ENCODE results near the gene ROR2.

The ROR2 gene

DNA sequence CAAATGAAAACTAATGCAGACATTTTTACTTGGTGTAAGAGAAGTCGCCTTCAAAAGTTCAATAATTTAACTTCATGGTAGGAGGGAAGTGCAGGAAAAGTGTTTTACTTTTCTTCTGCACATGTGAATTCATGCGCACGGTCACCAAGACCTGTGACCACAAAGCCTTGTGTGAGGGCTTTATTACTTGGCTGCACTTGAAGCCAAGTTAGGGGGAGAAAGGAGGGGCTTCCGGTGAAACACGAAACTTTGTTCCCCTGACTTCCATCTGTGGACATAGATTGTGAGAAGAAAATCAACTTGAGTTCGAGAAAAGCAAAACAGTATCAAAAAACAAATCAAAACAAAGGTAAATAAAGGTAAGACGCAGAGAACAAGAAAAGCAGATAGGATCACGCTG, 239.9 kb downstream of the ROR2 start:
- DNase-seq, result no peak

GRCh38 chr9:91705386-91705785, 244.6 kb downstream of the ROR2 start:
- no peak for DNase-seq

DNA sequence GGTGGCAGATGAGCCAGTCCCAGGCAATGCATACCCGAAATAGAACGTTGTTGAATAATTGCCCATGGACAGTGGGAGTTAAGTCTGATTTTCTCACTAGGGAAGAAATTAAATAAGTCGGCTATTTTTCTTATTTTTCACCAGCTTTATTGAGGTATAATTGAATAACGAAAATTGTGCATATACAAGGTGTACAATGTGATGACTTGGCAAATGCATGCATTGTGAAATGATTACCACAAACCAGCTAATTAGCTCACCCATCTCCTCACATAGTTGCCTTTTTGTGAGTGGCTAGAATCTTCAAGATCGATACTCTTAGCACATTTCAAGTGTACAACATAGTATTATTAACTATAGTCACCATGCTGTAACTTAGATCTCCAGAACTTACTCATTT, 249.6 kb downstream of the ROR2 start:
- no peak for DNase-seq

- no peak for DNase-seq
These were observed 251.8 kb downstream of the ROR2 start for GRCh38 chr9:91698266-91698665.

- no peak for DNase-seq
These were observed 252.8 kb downstream of the ROR2 start for GRCh38 chr9:91697201-91697600.

- DNase-seq, result no peak
These were observed 255.8 kb downstream of the ROR2 start for GRCh38 chr9:91694081-91694870.

DNA sequence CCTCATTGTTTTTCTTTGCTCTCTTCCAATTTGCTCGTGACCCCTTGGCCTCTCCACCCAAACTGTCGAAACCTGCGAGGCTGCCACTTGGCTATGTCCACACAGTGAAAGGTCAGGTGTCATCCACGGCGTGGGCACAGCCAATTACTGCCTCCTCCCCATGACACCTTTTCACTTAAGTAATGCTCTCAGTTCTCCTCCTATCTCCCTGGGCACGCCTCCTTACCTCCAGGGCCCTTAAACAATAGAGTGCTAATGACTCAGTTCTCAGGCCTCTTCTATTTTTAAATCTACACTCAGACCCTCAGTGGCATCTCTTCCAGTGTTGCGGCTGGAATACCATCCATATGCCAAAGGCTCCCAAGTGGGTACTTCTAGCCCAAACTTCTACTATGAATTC, 256.8 kb downstream of the ROR2 start:
- DNase-seq, result no peak

DNA sequence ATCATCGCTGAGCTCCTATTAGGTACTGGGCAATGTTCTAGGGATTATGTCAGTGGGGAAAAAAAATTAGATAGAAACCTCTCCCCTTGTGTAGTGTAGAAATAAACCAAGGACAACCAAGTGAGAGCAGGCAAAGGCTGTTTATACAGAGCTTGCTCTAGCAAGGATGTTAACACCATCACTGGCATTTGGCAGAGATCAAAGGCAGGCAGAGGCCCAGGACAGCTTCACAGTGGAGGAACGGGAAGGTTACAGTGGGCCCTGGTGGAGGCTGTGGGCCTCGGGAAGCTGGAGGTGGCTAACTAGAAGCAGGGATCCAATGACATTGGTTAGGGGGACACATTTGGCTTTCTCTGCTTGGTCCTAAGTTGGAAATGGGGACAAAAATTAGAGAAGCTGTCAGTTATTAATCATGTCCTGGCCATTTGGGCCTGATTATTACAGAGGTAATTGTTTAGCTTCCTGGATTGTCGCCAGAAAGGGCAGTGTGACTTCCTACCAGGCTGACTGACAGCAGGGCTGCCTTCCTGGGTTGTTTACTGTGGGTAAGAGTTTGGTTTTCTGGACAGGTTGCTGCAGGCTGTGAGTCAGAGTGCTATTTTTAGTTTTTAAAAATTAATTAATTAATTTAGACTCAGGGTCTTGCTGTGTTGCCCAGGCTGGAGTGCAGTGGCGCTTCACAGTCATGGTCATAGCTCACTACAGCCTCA, 259.3 kb downstream of the ROR2 start:
- DNase-seq, result no peak

DNA sequence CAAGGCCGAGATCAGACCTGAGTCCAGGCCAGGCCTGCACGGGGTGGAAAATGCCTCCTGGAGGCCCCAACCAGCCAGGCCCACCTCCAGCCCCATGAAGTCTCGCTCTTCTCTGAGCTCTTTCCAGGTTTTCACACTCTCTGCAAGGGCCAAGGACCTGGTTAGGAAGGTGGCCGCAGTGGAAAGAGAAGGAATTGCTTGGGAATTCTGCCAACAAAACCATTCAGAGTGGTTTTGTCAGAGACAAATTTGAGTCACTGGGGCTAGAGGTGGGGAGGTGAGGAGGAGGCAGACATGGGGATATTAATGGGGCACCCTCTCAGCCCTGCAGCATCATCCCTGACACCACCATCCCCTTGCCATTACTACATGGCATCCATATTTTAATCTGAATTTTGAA, 261.0 kb downstream of the ROR2 start:
- no peak for DNase-seq

DNA sequence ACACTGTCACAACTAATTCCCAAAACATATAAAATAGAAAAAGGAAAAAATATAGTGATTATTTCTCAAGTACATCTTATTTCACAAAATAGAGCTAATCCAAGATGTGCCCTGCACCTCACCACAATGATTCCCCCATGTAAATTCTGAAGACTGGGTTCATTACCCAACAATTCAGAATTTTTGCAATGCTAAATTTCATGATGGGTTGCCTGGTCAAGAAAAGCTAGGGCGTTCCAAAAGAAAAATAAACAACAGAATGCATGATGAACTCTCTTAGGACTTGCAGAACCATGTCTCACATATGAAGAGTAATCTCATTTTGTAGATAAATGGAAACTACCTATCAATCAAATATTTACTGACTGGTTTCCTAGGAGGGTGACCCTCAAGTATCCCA, 266.8 kb downstream of the ROR2 start:
- DNase-seq, result no peak

- DNase-seq, result no peak
These were observed 267.2 kb downstream of the ROR2 start for GRCh38 chr9:91682806-91683205.

- no peak for DNase-seq
These were observed 268.3 kb downstream of the ROR2 start for GRCh38 chr9:91681461-91682305.

DNA sequence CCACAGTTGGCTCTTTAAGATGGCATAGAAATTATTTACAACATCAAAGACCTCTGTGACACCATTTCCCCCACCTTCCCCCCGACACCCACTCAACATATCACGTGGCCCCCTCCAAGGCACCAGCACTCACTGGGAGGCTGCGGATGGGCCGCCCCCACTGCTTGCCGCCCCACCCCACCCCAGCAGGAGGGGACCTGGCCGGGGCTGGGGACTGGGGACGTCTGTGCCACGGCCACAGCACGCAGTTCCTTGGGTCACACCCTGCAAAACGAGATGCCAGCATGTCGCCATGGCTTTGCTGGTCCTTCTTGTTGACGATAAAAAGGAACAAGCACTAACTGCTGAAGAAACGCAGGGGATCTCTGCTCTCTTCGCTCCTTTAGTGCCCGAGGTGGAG, 269.0 kb downstream of the ROR2 start:
- DNase-seq, result no peak

- no peak for DNase-seq
These were observed 269.9 kb downstream of the ROR2 start for GRCh38 chr9:91680106-91680505.

DNA sequence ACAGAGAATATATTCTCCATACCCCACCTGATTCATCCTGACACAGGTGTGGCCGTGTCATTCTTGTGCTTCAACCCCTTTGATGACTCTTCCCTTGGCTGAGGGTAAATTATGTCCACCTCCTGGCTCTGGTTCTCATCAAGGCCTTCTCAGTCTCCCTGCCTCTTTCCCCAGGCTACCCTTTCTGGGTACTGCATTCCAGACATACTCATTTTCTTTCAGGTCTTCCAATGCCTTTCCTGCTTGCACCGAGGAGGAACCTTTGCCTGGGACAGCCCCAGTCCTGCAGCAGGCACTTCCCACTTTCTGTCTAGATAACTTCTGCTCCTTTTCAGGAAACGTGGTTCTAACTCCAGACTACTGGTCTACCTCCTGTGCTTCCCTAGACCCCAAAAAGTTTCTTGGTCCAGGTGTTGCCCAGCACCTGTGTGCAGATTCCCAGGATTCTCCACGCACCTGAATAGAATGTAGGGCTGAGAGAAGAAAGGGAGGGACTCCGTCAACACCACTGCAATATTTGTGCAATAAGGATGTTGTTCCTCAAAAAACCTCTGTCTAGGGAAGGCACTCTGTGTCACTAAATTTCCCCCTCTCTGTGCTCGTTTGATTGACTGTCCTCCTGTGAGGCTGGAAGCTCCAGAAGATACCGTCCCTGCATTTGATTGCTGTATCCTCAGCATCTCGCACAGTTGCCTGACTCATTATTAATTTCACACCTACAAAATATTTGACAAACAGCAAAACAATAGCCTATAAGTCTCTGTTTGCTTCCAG, 271.0 kb downstream of the ROR2 start:
- DNase-seq, result no peak

DNA sequence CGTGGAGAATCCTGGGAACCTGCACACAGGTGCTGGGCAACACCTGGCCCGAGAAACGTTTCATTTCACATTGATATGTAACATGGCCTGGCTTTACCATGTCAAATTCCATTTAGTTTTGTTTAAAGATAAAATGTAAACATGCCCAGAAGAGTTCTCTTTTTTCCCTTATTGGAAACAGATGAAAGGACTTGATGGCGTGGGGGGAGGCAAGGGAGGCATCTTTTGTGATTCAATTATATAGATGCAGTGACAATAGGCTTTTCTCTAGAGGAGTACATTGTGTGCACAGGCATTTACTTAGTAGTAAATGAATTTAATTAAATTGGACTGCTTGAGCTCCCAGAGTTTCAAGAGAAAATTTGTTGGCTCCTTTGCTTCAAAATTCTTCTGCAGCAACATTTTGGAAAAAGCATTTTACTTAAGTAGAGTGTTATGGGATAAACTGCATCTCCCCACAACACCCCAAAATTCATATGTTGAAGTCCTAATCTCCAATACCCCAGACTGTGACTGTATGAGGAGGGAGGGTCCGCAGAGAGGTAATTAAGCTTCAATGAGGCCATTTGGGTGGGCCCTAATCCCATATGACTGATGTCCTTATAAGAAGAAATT, 272.1 kb downstream of the ROR2 start:
- DNase-seq, result no peak

DNA sequence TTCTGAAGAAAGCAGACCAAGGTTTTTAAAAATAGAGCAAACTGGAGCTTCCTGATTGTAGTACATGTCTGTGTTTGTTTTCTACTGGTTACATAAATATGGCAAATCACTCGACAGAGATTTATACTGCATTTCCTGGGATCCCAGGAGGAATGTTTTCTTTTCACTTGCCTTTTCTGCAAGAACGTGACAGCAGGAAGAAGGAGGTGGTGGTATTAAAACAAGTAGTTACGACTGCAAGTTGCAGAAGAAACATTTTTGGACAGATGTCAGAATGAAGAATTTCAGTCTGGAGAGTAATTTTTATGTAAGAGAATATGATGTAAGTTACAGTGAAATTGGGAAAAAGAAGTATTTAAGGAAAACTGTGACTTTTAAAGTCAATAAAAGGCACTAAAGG, 272.7 kb downstream of the ROR2 start:
- no peak for DNase-seq

DNA sequence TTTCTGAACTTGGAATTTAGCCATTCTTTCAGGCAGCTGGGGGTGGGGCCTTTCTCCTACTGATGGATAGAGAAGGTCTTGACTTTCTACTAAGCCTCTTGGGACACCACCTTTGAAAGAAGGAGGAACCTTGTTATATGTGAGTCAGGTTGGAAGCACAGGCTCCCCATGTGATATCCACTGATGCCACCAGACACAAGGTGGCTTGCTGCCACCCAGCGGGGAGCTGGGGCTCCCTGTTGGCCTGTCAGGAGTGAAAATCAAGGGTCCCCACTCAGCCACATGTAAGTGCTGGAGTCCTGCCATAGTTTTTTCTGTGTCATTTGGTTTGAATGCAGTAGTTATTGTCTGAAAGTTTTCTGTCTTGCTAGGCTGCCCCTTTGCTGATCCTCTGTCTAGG, 274.0 kb downstream of the ROR2 start:
- DNase-seq, result no peak

GRCh38 chr9:91664663-91665062, 285.4 kb downstream of the ROR2 start:
- DNase-seq, result no peak

- DNase-seq, result no peak
These were observed 286.2 kb downstream of the ROR2 start for GRCh38 chr9:91663858-91664257.

DNA sequence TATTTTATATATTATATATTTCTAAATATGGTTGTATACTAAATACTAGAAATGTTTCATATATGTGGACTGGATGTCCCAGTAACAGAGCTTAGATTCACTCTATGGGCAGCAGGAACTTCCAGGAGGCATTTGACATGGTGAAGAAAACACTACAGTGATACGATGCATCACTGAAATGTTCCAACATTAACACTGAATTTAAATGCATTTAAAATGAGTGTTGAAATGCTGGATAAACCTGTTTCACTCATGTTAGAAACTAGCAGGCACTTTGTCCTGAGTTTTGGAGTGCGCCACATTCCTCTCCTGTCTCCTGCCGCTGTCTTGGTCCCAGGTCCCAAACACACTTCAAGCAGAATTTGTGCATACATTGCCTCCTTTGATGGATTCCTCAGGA, 288.6 kb downstream of the ROR2 start:
- no peak for DNase-seq

DNA sequence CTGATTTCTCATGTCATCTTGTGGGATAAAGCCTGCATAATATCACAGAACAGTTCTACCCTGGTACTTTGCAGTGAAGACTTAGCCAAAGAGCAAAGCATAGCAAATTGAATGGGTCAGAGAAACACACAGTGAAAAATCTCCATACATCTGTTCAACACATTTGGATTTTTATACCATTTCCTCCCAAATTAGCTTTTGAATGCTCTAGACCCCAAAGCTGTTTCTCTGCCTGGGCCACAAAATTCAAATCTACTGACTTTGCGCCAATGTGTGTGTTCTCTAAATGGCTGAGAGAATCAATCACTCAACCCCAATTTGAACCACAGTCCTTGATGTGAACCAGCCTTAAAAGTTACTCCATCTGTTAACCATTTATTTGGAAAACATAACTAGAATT, 289.5 kb downstream of the ROR2 start:
- DNase-seq, result no peak

Measured in NCI-H146 (cell line).